Heart left ventricle (tissue), 16 donors: ENCODE measurements around the gene BEST1. TPM values are rescaled to one million over a fixed set of nuclear protein-coding genes. Genes with fewer than 3 reads are reported as not detected.

Source experiments
- ATAC-seq, 4 donors: fragments of 200-7000 bp; cut with Tn5 transposase; one replicate each; pipeline ENCODE4 v1.9.1; 2020 to 2022; ENCODE audit warnings: moderate library complexity in 4 of 4, mild to moderate bottlenecking in 3 of 4, moderate number of reproducible peaks in 1 of 4
- DNase-seq, 5 donors: peaks; one replicate each; pipeline ENCODE4 v3.0.0-alpha.2; 2020
- H3K27ac ChIP-seq, 12 donors: fragments of 200-600 bp; sonication (generic) in 4 of 12; one replicate each; pipeline versions ENCODE4 v1.5.0 to v1.8.0; 2016 to 2022; ENCODE audit warnings: mild to moderate bottlenecking in 2 of 12
- H3K27me3 ChIP-seq, 9 donors: fragments of 200-600 bp; sonication (generic) in 2 of 9; one replicate each; pipeline versions ENCODE4 v1.5.1 to v1.8.0; 2016 to 2022; ENCODE audit warnings: mild to moderate bottlenecking in 3 of 9
- H3K36me3 ChIP-seq, 9 donors: fragments of 200-600 bp; sonication (generic) in 2 of 9; one replicate each; pipeline versions ENCODE4 v1.5.0 to v1.8.0; 2018 to 2022; ENCODE audit warnings: mild to moderate bottlenecking in 2 of 9
- H3K4me1 ChIP-seq, 12 donors: fragments of 200-600 bp; sonication (generic) in 4 of 12; one replicate each; pipeline versions ENCODE4 v1.5.0 to v1.8.0; 2016 to 2022; ENCODE audit warnings: mild to moderate bottlenecking in 3 of 12
- H3K4me3 ChIP-seq, 12 donors: fragments of 200-600 bp; sonication (generic) in 4 of 12; one replicate each; pipeline versions ENCODE4 v1.5.0 to v1.8.0; 2017 to 2022; ENCODE audit warnings: mild to moderate bottlenecking in 9 of 12, moderate library complexity in 4 of 12
- H3K9me3 ChIP-seq, 12 donors: fragments of 200-600 bp; sonication (generic) in 4 of 12; one replicate each; pipeline versions ENCODE4 v1.5.0 to v1.8.0; 2016 to 2022; ENCODE audit warnings: mild to moderate bottlenecking in 1 of 12
- CTCF ChIP-seq, 12 donors: fragments of 200-600 bp; sonication (generic) in 4 of 12; IDR thresholded peaks; one replicate each; pipeline versions ENCODE4 v1.5.0 to v1.8.0; 2018 to 2022; ENCODE audit warnings: antibody characterized with exemption in 12 of 12, mild to moderate bottlenecking in 5 of 12
- POLR2A ChIP-seq, 2 donors: fragments of 450-650 bp; IDR thresholded peaks; one replicate each; pipeline ENCODE4 v1.6.1; 2017; ENCODE audit warnings: antibody characterized with exemption in 2 of 2, mild to moderate bottlenecking in 2 of 2, moderate library complexity in 2 of 2
- WGBS, 4 donors: extraction: QIAGEN DNeasy Blood & Tissue Kit in 2 of 4; methylation state at CpG; one replicate each; pipeline versions ENCODE4 v1.1.5 to v1.1.7; 2013 to 2018; 5-methylcytosine and 5-hydroxymethylcytosine counted together
- intact Hi-C, 10 donors: fragments of 100-400 bp; cut with DNase I; formaldehyde crosslinking; loops; one replicate each; pipeline versions ENCODE4 v1.11.1 to v1.14.2; 2022
- polyA plus RNA-seq, 2 donors: library from polyadenylated mRNA; stranded (reverse); fragments of 200-250 nt; gene quantifications; one replicate each; pipeline ENCODE4 v1.2.3, GENCODE V29; 2013
- total RNA-seq, 9 donors: library from RNA; depleted of rRNA in 2 of 9; stranded (reverse); fragments of >200 nt in 2 of 9; fragmentation: NEBNext Ultra II Directional in 3 of 9; extraction: Animal tissue kit (Norgen Biotek cat#: 25700) in 3 of 9; gene quantifications; one replicate each; pipeline versions ENCODE4 v1.1.0 to v1.2.4, GENCODE V29; 2016 to 2023
- donor health status: ischemic (EF 13 %, LVEDD 7.1; RV severe dilation, severe dysfunction).
- donor health status: healthy with polysubstance abuse.
- donor health status: DM: no; HTN: yes; CAD: no.
- donor health status: DM: no; HTN: no; CAD: no.
- donor health status: ischemic (EF 25% LVEDD 6.9; RV normal size, moderate dysfunction).
- donor health status: ischemic (EF 25% LVEDD 5.7; RV mildly dilated, moderate dysfunction).
- donor health status: healthy.
- donor health status: DM: yes; HTN: yes; CAD: no.
- donor health status: ischemic (EF 35%, LVEDD 5.7; RV mildly dilated, moderate dysfunction).
- donor health status: nonischemic (EF 11% LVEDD 7.7; RV severe dilation, severe dysfunction).
- donor health status: DM: yes; HTN: yes; CAD: no.
- donor health status: PGD.
- donor health status: ischemic (EF 29% LVEDD 5.4; RV normal size, mild dysfunction).
- donor health status: nonischemic (EF 23%, LVEDD 6.1; RV moderate dilation, normal function).

BEST1 gene
- total and polyA plus RNA-seq, 11 donors = 0.64 to 4.4 (median 1.2) TPM

DNA sequence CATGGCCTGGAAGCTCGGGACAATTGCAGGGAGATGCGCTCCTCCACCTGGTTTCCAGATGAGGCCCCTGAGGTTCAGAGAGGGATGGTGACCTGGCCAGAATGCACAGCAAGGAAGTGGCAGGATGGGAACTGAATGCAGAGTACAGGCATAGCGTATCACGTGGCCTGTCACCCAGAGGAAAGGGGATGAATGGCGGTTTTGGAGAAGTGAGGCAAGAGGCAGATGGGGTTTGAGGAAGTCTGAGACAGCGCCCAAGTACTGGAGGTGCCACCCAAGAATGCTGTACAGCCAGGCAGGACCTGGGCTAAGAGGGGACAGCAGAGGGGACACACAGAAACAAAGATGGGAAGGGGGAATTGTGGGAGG, 37.6 kb upstream of the BEST1 start:
- ATAC-seq (peak in 2 of 4 donors; percentile 45 to 47), DNase-seq (peak in 2 of 5 donors; percentile 58 to 61)
- H3K4me3 ChIP-seq = no peak overlapping the region
- peaks cover 0 to 5% (median 0%) of the 10 kb centered on the region in 9 donors for H3K27me3 ChIP-seq
- 88 to 95% (median 91%) methylated on average over 6 of the region's 6 CpGs for WGBS, 4 donors
- H3K27ac ChIP-seq = peak overlapping the region in 4 of 12 donors; percentile 4 to 62 (median 38)
- TF ChIP-seq CTCF (IDR thresholded peaks at IDR 0.05) = no peak
- TF ChIP-seq POLR2A (IDR thresholded peaks at IDR 0.05) = no peak
- no peaks in the 10 kb centered on the region for H3K9me3 ChIP-seq
- intact Hi-C loops = no loop called here
- peaks cover 0 to 6% (median 0%) of the 10 kb centered on the region in 9 donors for H3K36me3 ChIP-seq
- peaks cover 0 to 74% (median 37%) of the 10 kb centered on the region in 12 donors for H3K4me1 ChIP-seq

- peak in 1 of 5 donors; percentile 18 for DNase-seq
- H3K36me3 ChIP-seq = no peaks in the 10 kb centered on the region
- H3K4me3 ChIP-seq = no peak overlapping the region
- 80 to 84% (median 82%) methylated on average over 18 of the region's 18 CpGs for WGBS, 4 donors
- intact Hi-C loops = no loop called here
- no peak for ATAC-seq
- no peaks in the 10 kb centered on the region for H3K9me3 ChIP-seq
- H3K27ac ChIP-seq = no peak overlapping the region
- peaks cover 0 to 5% (median 0%) of the 10 kb centered on the region in 9 donors for H3K27me3 ChIP-seq
- H3K4me1 ChIP-seq = peaks cover 0 to 79% (median 41%) of the 10 kb centered on the region in 12 donors
- no peak for TF ChIP-seq CTCF (IDR thresholded peaks at IDR 0.05)
- TF ChIP-seq POLR2A (IDR thresholded peaks at IDR 0.05) = no peak
Measured at GRCh38 chr11:61912991-61913698, 37.0 kb upstream of the BEST1 start.

GRCh38 chr11:61913699-61914395, 36.3 kb upstream of the BEST1 start:
- ATAC-seq = no peak
- Histone ChIP-seq H3K36me3 (no peaks in the 10 kb centered on the region), H3K27ac (no peak overlapping the region), H3K4me1 (peaks cover 0 to 79% (median 43%) of the 10 kb centered on the region in 12 donors), H3K27me3 (peaks cover 0 to 5% (median 0%) of the 10 kb centered on the region in 9 donors), H3K4me3 (no peak overlapping the region), H3K9me3 (no peaks in the 10 kb centered on the region)
- no peak for TF ChIP-seq POLR2A (IDR thresholded peaks at IDR 0.05)
- no peak for TF ChIP-seq CTCF (IDR thresholded peaks at IDR 0.05)
- 84 to 91% (median 88%) methylated on average over 7 to 8 of the region's 8 CpGs for WGBS, 4 donors
- DNase-seq = no peak
- intact Hi-C loops = no loop called here

DNA sequence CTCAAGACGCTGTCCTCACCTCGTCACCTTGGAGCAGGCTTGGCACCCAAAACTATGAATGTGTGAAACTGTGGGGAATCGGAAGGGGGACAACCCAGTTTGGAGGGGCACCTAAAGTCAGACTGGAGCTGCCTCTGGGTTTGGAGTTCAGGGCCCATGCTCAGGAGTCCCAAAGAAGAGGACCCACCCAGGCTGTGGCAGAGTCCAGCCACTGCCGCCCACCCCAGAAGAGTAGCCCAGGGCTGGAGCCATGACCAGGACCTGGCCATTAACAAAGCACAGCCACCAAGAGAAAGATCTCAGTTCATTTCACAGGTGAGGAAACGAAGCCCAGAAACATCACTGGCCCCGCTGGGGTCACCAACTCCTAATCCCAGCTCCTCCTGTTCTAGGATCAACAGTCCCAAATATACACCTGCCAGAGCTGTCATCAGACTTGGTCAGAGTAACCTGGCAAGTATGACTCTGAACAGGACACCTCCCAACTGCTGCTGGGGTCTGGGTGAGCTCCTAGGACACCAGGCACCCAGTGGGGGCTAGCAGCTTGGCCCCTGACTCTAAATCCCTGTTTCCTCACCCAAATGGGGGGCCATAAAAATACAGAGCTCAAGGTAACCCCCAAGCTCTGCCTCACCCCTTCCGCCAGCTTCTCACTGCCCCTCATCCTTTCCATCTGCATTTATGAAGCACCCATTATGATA, 35.5 kb upstream of the BEST1 start:
- H3K4me3 ChIP-seq = peak overlapping the region in 3 of 12 donors; percentile 72 to 85 (median 81)
- peak overlapping the region in 2 of 12 donors; percentile 13 to 23 for H3K27ac ChIP-seq
- intact Hi-C loops = no loop called here
- WGBS, 4 donors = 90 to 95% (median 91%) methylated on average over 6 to 7 of the region's 7 CpGs
- H3K9me3 ChIP-seq = no peaks in the 10 kb centered on the region
- peaks cover 0 to 78% (median 39%) of the 10 kb centered on the region in 12 donors for H3K4me1 ChIP-seq
- no peak for DNase-seq
- peaks cover 0 to 5% (median 0%) of the 10 kb centered on the region in 9 donors for H3K27me3 ChIP-seq
- H3K36me3 ChIP-seq = no peaks in the 10 kb centered on the region
- ATAC-seq = no peak
- no peak for TF ChIP-seq POLR2A (IDR thresholded peaks at IDR 0.05)
- TF ChIP-seq CTCF (IDR thresholded peaks at IDR 0.05) = no peak
